Activated CD8-positive, alpha-beta T cell treated with anti-CD3 and anti-CD28 coated beads, Interleukin-2, amount 10 ng/mL, durations not matched to agents 7 days and 5 days (primary cell): ENCODE measurements around the gene SLC12A8. TPM values are rescaled to one million over a fixed set of nuclear protein-coding genes. Genes with fewer than 3 reads are reported as not detected.

Source experiments
- ATAC-seq: fragments of 150-1000 bp; cut with Tn5 transposase; one replicate; pipeline ENCODE4 v1.10.0; 2021; ENCODE audit warnings: moderate library complexity
- CTCF ChIA-PET: fragments of 350-600 bp; sonication (Branson Sonifier 250); formaldehyde crosslinking; loops from one replicate; lab custom pipeline; 2021; ENCODE audit warnings: antibody characterized with exemption; lab: Charles Lee
- POLR2A ChIA-PET: fragments of 350-600 bp; sonication (Branson Sonifier 250); formaldehyde crosslinking; loops from one replicate; lab custom pipeline; 2021; ENCODE audit warnings: antibody characterized with exemption; lab: Charles Lee
- DNase-seq: peaks from one replicate; pipeline ENCODE4 v3.0.0-alpha.2; 2020
- H3K27ac Mint-ChIP-seq: one replicate; pipeline ENCODE4 v1.8.0; 2021; ENCODE audit warnings: mild to moderate bottlenecking, mixed read lengths
- H3K27me3 Mint-ChIP-seq: one replicate; pipeline ENCODE4 v1.8.0; 2021; ENCODE audit warnings: low read depth, mixed read lengths
- H3K36me3 Mint-ChIP-seq: one replicate; pipeline ENCODE4 v1.8.0; 2021; ENCODE audit warnings: low read depth, mixed read lengths
- H3K4me1 Mint-ChIP-seq: one replicate; pipeline ENCODE4 v1.8.0; 2021; ENCODE audit warnings: low read depth, mixed read lengths
- H3K4me3 Mint-ChIP-seq: one replicate; pipeline ENCODE4 v1.8.0; 2021; ENCODE audit warnings: mild to moderate bottlenecking, mixed read lengths
- H3K9me3 Mint-ChIP-seq: one replicate; pipeline ENCODE4 v1.8.0; 2022; ENCODE audit warnings: mixed read lengths; ENCODE audit not compliant: insufficient read depth
- total RNA-seq, 2 experiments: library from RNA; stranded (reverse); gene quantifications; one replicate each; pipeline ENCODE4 v1.2.3, GENCODE V29; 2021

SLC12A8 gene
- total RNA-seq, 2 experiments from 2014 or later, result 0.45 to 0.50 TPM

GRCh38 chr3:125116311-125117080, 96.1 kb downstream of the SLC12A8 start:
- no peak for ATAC-seq
- H3K4me3 Mint-ChIP-seq, result no peak overlapping the region
- no peaks in the 10 kb centered on the region for H3K9me3 Mint-ChIP-seq
- CTCF ChIA-PET, result interaction anchor here (1.3 kb wide), 1 partner anchor 62 kb away, joined by 3 read pairs; no protein-coding TSS in a partner anchor
- peak overlapping the region; percentile 44 for H3K27ac Mint-ChIP-seq
- H3K27me3 Mint-ChIP-seq, result no peaks in the 10 kb centered on the region
- DNase-seq, result peak; percentile 14
- peaks cover 57% of the 10 kb centered on the region for H3K4me1 Mint-ChIP-seq
- no peaks in the 10 kb centered on the region for H3K36me3 Mint-ChIP-seq
- POLR2A ChIA-PET, result no interaction called here

- H3K36me3 Mint-ChIP-seq, result no peaks in the 10 kb centered on the region
- peak; percentile 32 for DNase-seq
- ChIA-PET CTCF (interaction anchor here (0.6 to 0.8 kb wide), 2 partner anchors 25 to 83 kb away, joined by 3 read pairs; no protein-coding TSS in a partner anchor), POLR2A (no interaction called here)
- no peaks in the 10 kb centered on the region for H3K9me3 Mint-ChIP-seq
- peaks cover 57% of the 10 kb centered on the region for H3K4me1 Mint-ChIP-seq
- H3K27me3 Mint-ChIP-seq, result no peaks in the 10 kb centered on the region
- ATAC-seq, result peak; percentile 4
- H3K4me3 Mint-ChIP-seq, result no peak overlapping the region
- H3K27ac Mint-ChIP-seq, result peak overlapping the region; percentile 40
Observed at GRCh38 chr3:125115640-125116039, 96.9 kb downstream of the SLC12A8 start.

GRCh38 chr3:125112981-125113380, 99.6 kb downstream of the SLC12A8 start:
- Mint-ChIP-seq H3K36me3 (no peaks in the 10 kb centered on the region), H3K27me3 (no peaks in the 10 kb centered on the region), H3K4me1 (peaks cover 55% of the 10 kb centered on the region), H3K9me3 (no peaks in the 10 kb centered on the region), H3K4me3 (no peak overlapping the region), H3K27ac (no peak overlapping the region)
- POLR2A ChIA-PET, result interaction anchor here (2.3 kb wide), 1 partner anchor 9 kb away, joined by 7 read pairs; no protein-coding TSS in a partner anchor
- DNase-seq, result peak; percentile 15
- ATAC-seq, result no peak
- CTCF ChIA-PET, result no interaction called here

- ATAC-seq (no peak), DNase-seq (peak; percentile 8)
- Mint-ChIP-seq H3K4me3 (no peak overlapping the region), H3K27ac (no peak overlapping the region), H3K27me3 (no peaks in the 10 kb centered on the region), H3K9me3 (no peaks in the 10 kb centered on the region), H3K36me3 (no peaks in the 10 kb centered on the region), H3K4me1 (peaks cover 40% of the 10 kb centered on the region)
- ChIA-PET CTCF (interaction anchor here (1.4 to 1.7 kb wide), 2 partner anchors 8 to 31 kb away, joined by 5 to 9 read pairs; no protein-coding TSS in a partner anchor), POLR2A (interaction anchor here (2.3 kb wide), 1 partner anchor 11 kb away, joined by 7 read pairs; no protein-coding TSS in a partner anchor)
Observed at GRCh38 chr3:125110876-125111480, 101.6 kb downstream of the SLC12A8 start.

- POLR2A ChIA-PET, result interaction anchor here (1.1 to 2.3 kb wide), 2 partner anchors 9 to 11 kb away, joined by 5 to 7 read pairs; no protein-coding TSS in a partner anchor
- peaks cover 3% of the 10 kb centered on the region for H3K9me3 Mint-ChIP-seq
- CTCF ChIA-PET, result interaction anchor here (0.7 to 1.7 kb wide), 4 partner anchors 9 to 31 kb away, joined by 3 to 9 read pairs (median 4); no protein-coding TSS in a partner anchor
- no peaks in the 10 kb centered on the region for H3K27me3 Mint-ChIP-seq
- peaks cover 35% of the 10 kb centered on the region for H3K4me1 Mint-ChIP-seq
- no peak overlapping the region for H3K27ac Mint-ChIP-seq
- no peak overlapping the region for H3K4me3 Mint-ChIP-seq
- DNase-seq (peak; percentile 27), ATAC-seq (peak; percentile 73)
- peaks cover 4% of the 10 kb centered on the region for H3K36me3 Mint-ChIP-seq
Observed at GRCh38 chr3:125110016-125110875, 102.3 kb downstream of the SLC12A8 start.

GRCh38 chr3:125109536-125109925, 103.0 kb downstream of the SLC12A8 start:
- CTCF ChIA-PET, result interaction anchor here (0.7 to 1.7 kb wide), 3 partner anchors 23 to 41 kb away, joined by 3 to 9 read pairs (median 3); no protein-coding TSS in a partner anchor
- Mint-ChIP-seq H3K27ac (no peak overlapping the region), H3K9me3 (peaks cover 10% of the 10 kb centered on the region), H3K27me3 (no peaks in the 10 kb centered on the region), H3K36me3 (peaks cover 10% of the 10 kb centered on the region), H3K4me3 (no peak overlapping the region), H3K4me1 (peaks cover 35% of the 10 kb centered on the region)
- POLR2A ChIA-PET, result interaction anchor here (1.1 kb wide), 1 partner anchor 10 kb away, joined by 5 read pairs; no protein-coding TSS in a partner anchor
- ATAC-seq (no peak), DNase-seq (peak; percentile 16)

GRCh38 chr3:125108833-125109535, 103.6 kb downstream of the SLC12A8 start:
- no peak overlapping the region for H3K4me3 Mint-ChIP-seq
- peak; percentile 13 for DNase-seq
- H3K4me1 Mint-ChIP-seq, result peaks cover 35% of the 10 kb centered on the region
- POLR2A ChIA-PET, result no interaction called here
- no peak overlapping the region for H3K27ac Mint-ChIP-seq
- no peaks in the 10 kb centered on the region for H3K27me3 Mint-ChIP-seq
- H3K36me3 Mint-ChIP-seq, result peaks cover 10% of the 10 kb centered on the region
- H3K9me3 Mint-ChIP-seq, result peaks cover 10% of the 10 kb centered on the region
- CTCF ChIA-PET, result interaction anchor here (0.7 to 1.7 kb wide), 3 partner anchors 24 to 41 kb away, joined by 3 to 9 read pairs (median 3); no protein-coding TSS in a partner anchor
- no peak for ATAC-seq

- POLR2A ChIA-PET, result no interaction called here
- CTCF ChIA-PET, result interaction anchor here (1.2 kb wide), 1 partner anchor 88 kb away, joined by 3 read pairs; no protein-coding TSS in a partner anchor
- Mint-ChIP-seq H3K36me3 (peaks cover 10% of the 10 kb centered on the region), H3K27me3 (no peaks in the 10 kb centered on the region), H3K4me3 (no peak overlapping the region), H3K4me1 (peaks cover 35% of the 10 kb centered on the region), H3K9me3 (peaks cover 10% of the 10 kb centered on the region), H3K27ac (no peak overlapping the region)
- DNase-seq (peak; percentile 17), ATAC-seq (no peak)
Observed at GRCh38 chr3:125107861-125108567, 104.5 kb downstream of the SLC12A8 start.

GRCh38 chr3:125107363-125107762, 105.2 kb downstream of the SLC12A8 start:
- POLR2A ChIA-PET, result no interaction called here
- Mint-ChIP-seq H3K36me3 (peaks cover 10% of the 10 kb centered on the region), H3K4me3 (no peak overlapping the region), H3K9me3 (peaks cover 10% of the 10 kb centered on the region), H3K4me1 (peaks cover 35% of the 10 kb centered on the region), H3K27me3 (peaks cover 4% of the 10 kb centered on the region), H3K27ac (no peak overlapping the region)
- ATAC-seq (no peak), DNase-seq (peak; percentile 18)
- CTCF ChIA-PET, result interaction anchor here (1.2 kb wide), 1 partner anchor 88 kb away, joined by 3 read pairs; no protein-coding TSS in a partner anchor

GRCh38 chr3:125105116-125105515, 107.4 kb downstream of the SLC12A8 start:
- ATAC-seq (no peak), DNase-seq (no peak)
- Mint-ChIP-seq H3K9me3 (peaks cover 10% of the 10 kb centered on the region), H3K27me3 (peaks cover 8% of the 10 kb centered on the region), H3K27ac (no peak overlapping the region), H3K4me1 (peaks cover 22% of the 10 kb centered on the region), H3K36me3 (peaks cover 10% of the 10 kb centered on the region), H3K4me3 (no peak overlapping the region)
- CTCF ChIA-PET, result no interaction called here
- POLR2A ChIA-PET, result no interaction called here
